CD4-positive, alpha-beta T cell (primary cell): ENCODE results near the gene RRP1B. TPM values are rescaled to one million over a fixed set of nuclear protein-coding genes. Genes with fewer than 3 reads are reported as not detected.

Source experiments
- ATAC-seq: fragments of 200-7000 bp; cut with Tn5 transposase; one replicate; pipeline ENCODE4 v1.10.0; 2022; ENCODE audit warnings: mild to moderate bottlenecking; ENCODE audit not compliant: poor library complexity
- CTCF ChIA-PET: fragments of 350-600 bp; sonication (Branson Sonifier 250); formaldehyde crosslinking; loops from one replicate; lab custom pipeline; 2021; ENCODE audit warnings: antibody characterized with exemption, inconsistent platforms; lab: Charles Lee
- POLR2A ChIA-PET: fragments of 350-600 bp; sonication (Branson Sonifier 250); formaldehyde crosslinking; loops from one replicate; lab custom pipeline; 2021; ENCODE audit warnings: antibody characterized with exemption, inconsistent platforms; lab: Charles Lee
- DNase-seq, 14 experiments: peaks; one replicate each; pipeline ENCODE4 v3.0.0-alpha.2; 2013 to 2020; ENCODE audit warnings: mixed read lengths in 2 of 14
- H3K27ac ChIP-seq, 2 donors: one replicate each; pipeline versions ENCODE4 v1.5.1 to v1.7.0; 2013; ENCODE audit warnings: low read length in 2 of 2, low read depth in 1 of 2, mild to moderate bottlenecking in 1 of 2
- H3K27me3 ChIP-seq, 2 experiments: 1 replicate in 1 of 2; 2 replicates in 1 of 2; pipeline versions ENCODE4 v1.6.1 to v1.7.0; 2013; ENCODE audit warnings: low read length in 2 of 2, control low read depth in 1 of 2, mild to moderate bottlenecking in 1 of 2, moderate library complexity in 1 of 2; ENCODE audit not compliant: insufficient read depth in 2 of 2, control insufficient read depth in 1 of 2
- H3K36me3 ChIP-seq: one replicate; pipeline ENCODE4 v1.6.1; 2013; ENCODE audit warnings: low read length, control low read depth; ENCODE audit not compliant: insufficient read depth
- H3K4me1 ChIP-seq: one replicate; pipeline ENCODE4 v1.6.1; 2013; ENCODE audit warnings: low read length, control low read depth; ENCODE audit not compliant: insufficient read depth
- H3K4me3 ChIP-seq: one replicate; pipeline ENCODE4 v1.5.1; 2013; ENCODE audit warnings: mild to moderate bottlenecking, low read length, moderate library complexity
- H3K9me3 ChIP-seq, 2 experiments: 1 replicate in 1 of 2; 2 replicates in 1 of 2; pipeline versions ENCODE4 v1.6.1 to v1.7.0; 2013; ENCODE audit warnings: low read length in 2 of 2, mild to moderate bottlenecking in 2 of 2, control low read depth in 1 of 2, moderate library complexity in 1 of 2; ENCODE audit not compliant: control insufficient read depth in 1 of 2, insufficient read depth in 1 of 2
- H3K27ac Mint-ChIP-seq: one replicate; pipeline ENCODE4 v1.8.0; 2020; ENCODE audit warnings: mixed read lengths
- H3K27me3 Mint-ChIP-seq: one replicate; pipeline ENCODE4 v1.8.0; 2021; ENCODE audit warnings: mixed read lengths
- H3K36me3 Mint-ChIP-seq: one replicate; pipeline ENCODE4 v1.8.0; 2021; ENCODE audit warnings: low read depth, mixed read lengths
- H3K4me1 Mint-ChIP-seq: one replicate; pipeline ENCODE4 v1.8.0; 2021; ENCODE audit warnings: low read depth, mixed read lengths
- H3K4me3 Mint-ChIP-seq: one replicate; pipeline ENCODE4 v1.8.0; 2020; ENCODE audit warnings: mild to moderate bottlenecking, mixed read lengths
- H3K9me3 Mint-ChIP-seq: one replicate; pipeline ENCODE4 v1.8.0; 2020; ENCODE audit warnings: mixed read lengths
- intact Hi-C, 2 experiments: fragments of 100-400 bp; cut with DNase I in 1 of 2; cut with micrococcal nuclease in 1 of 2; formaldehyde crosslinking; loops; one replicate each; pipeline versions ENCODE4 v1.15.1 to v1.9.0; 2023 to 2025; cut with DNase I, micrococcal nuclease
- polyA plus RNA-seq, 2 donors: library from polyadenylated mRNA; unstranded; fragments of 120-200 nt; gene quantifications; one replicate each; pipeline ENCODE4 v1.2.1, GENCODE V29; 2013
- total RNA-seq, 174 experiments: library from RNA in 2 of 174; stranded (reverse) in 2 of 174; gene quantifications; one replicate each; pipeline ENCODE4 v1.2.3 and lab custom pipeline; 2021 to 2026
- TF ChIP-seq, protein P1 (sequence below): fragments of 200-600 bp; IDR thresholded peaks from one replicate; pipeline ENCODE4 v1.8.0; 2022; ENCODE audit warnings: antibody characterized with exemption, mild to moderate bottlenecking

Gene RRP1B
- 10 to 100 TPM; 18.6 to 19.2 TPM for total RNA-seq
- polyA plus RNA-seq (2013, experiment 1 of 2): 33.9 TPM
- polyA plus RNA-seq (2013, experiment 2 of 2): 30.4 TPM
- 83.8 to 454 (median 131) reads per million in 172 experiments for total RNA-seq (lab: John Stamatoyannopoulos, UW)

GRCh38 chr21:43659136-43660000, at the start of gene RRP1B, which contains the start of gene HSF2BP:
Gene RRP1B, plus strand, starts transcription at chr21:43659560. Its CDS starts 105 bp downstream, at chr21:43659665.
Gene HSF2BP, minus strand, starts transcription at chr21:43659488. Its CDS starts 1,392 bp downstream, at chr21:43658096.
- TF ChIP-seq, protein P1, sequence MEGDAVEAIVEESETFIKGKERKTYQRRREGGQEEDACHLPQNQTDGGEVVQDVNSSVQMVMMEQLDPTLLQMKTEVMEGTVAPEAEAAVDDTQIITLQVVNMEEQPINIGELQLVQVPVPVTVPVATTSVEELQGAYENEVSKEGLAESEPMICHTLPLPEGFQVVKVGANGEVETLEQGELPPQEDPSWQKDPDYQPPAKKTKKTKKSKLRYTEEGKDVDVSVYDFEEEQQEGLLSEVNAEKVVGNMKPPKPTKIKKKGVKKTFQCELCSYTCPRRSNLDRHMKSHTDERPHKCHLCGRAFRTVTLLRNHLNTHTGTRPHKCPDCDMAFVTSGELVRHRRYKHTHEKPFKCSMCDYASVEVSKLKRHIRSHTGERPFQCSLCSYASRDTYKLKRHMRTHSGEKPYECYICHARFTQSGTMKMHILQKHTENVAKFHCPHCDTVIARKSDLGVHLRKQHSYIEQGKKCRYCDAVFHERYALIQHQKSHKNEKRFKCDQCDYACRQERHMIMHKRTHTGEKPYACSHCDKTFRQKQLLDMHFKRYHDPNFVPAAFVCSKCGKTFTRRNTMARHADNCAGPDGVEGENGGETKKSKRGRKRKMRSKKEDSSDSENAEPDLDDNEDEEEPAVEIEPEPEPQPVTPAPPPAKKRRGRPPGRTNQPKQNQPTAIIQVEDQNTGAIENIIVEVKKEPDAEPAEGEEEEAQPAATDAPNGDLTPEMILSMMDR: no peak
- DNase-seq (peak; percentile 53 to 94 (median 74)), ATAC-seq (peak; percentile 82)
- Histone ChIP-seq H3K27me3 (no peaks in the 10 kb centered on the region), H3K36me3 (peaks cover 21% of the 10 kb centered on the region), H3K9me3 (no peaks in the 10 kb centered on the region), H3K4me1 (peaks cover 48% of the 10 kb centered on the region), H3K4me3 (peak within 1 kb of the TSS; percentile 92), H3K27ac (peak within 1 kb of the TSS; percentile 82 to 84)
- Mint-ChIP-seq H3K4me3 (peak within 1 kb of the TSS; percentile 84), H3K27me3 (no peaks in the 10 kb centered on the region), H3K4me1 (peaks cover 44% of the 10 kb centered on the region), H3K27ac (peak within 1 kb of the TSS; percentile 87), H3K36me3 (peaks cover 38% of the 10 kb centered on the region), H3K9me3 (no peaks in the 10 kb centered on the region)
- intact Hi-C loops: loop anchor here in 1 of 2 experiments (1.0 kb wide), 1 partner anchor 13 kb away; no protein-coding TSS in a partner anchor
- POLR2A ChIA-PET: interaction anchor here (1.0 to 2.9 kb wide), 8 partner anchors 13 to 767 kb away, joined by 3 to 22 read pairs (median 5); partner anchors contain the start of genes NDUFV3, PDXK and PKNOX1
- CTCF ChIA-PET: interaction anchor here (0.6 kb wide), 1 partner anchor 1479 kb away, joined by 3 read pairs; no protein-coding TSS in a partner anchor

DNA sequence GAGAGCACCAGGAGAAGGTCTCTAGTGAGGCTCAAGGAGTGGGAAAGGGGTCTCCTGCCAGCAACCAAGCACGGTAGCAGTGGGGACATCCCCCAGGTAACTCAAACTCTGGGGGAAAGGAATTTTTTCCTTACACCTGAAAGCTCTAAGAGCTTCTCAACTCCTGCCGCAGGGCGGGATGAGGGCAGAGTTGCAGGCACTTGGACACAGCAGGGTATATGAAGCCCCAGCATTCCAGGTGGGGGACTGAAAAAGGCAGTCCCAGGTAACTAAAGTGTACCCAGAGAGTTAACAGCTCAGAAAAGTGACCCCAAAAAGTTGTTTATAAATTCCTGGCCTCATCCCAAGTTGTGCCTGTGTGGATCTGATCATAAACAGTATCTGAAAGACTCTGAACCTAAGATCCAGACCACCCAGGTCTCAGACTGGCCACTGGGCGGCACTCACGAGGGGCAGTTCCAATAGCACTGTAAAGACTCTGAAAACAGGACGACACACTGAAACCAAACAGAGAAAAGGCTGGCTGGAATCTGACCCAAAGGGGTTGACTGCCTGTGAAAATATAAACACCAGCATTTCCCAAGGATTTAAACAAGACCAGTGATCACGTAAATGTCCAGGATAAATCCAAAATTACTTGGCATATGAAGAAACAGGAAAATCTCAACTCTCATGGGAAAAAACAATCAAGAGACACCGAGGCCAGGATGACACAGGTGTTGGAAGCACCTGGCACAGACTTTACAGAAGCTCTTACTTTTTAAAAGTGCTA, 47.6 kb upstream of the RRP1B start:
- Histone ChIP-seq H3K36me3 (no peaks in the 10 kb centered on the region), H3K27me3 (no peaks in the 10 kb centered on the region), H3K4me3 (no peak overlapping the region), H3K9me3 (no peaks in the 10 kb centered on the region), H3K4me1 (no peaks in the 10 kb centered on the region), H3K27ac (no peak overlapping the region)
- DNase-seq (peak in 1 of 14 experiments; percentile 20), ATAC-seq (no peak)
- Mint-ChIP-seq H3K4me3 (no peak overlapping the region), H3K4me1 (no peaks in the 10 kb centered on the region), H3K36me3 (no peaks in the 10 kb centered on the region), H3K27ac (no peak overlapping the region), H3K27me3 (no peaks in the 10 kb centered on the region), H3K9me3 (no peaks in the 10 kb centered on the region)
- intact Hi-C loops: no loop called here
- POLR2A ChIA-PET: no interaction called here
- TF ChIP-seq, protein P1: peak; percentile 13
- CTCF ChIA-PET: interaction anchor here (0.6 kb wide), 1 partner anchor 10 kb away, joined by 3 read pairs; no protein-coding TSS in a partner anchor
